GM12873 (cell line): ENCODE measurements around the gene FBXW5.

Experiments
- CTCF ChIP-seq: IDR thresholded peaks from 2 replicates; pipeline ENCODE4 v1.5.1; 2012; ENCODE audit warnings: low read depth, mild to moderate bottlenecking, moderate library complexity, low read length, control low read depth; ENCODE audit not compliant: insufficient read depth; ENCODE audit errors: missing control alignments

Gene FBXW5

GRCh38 chr9:136985027-136985602 is 40.6 kb upstream of the FBXW5 start:
- no peak for TF ChIP-seq CTCF

GRCh38 chr9:136984464-136985026 is 40.0 kb upstream of the FBXW5 start:
- no peak for TF ChIP-seq CTCF

GRCh38 chr9:136983656-136984314 is 39.2 kb upstream of the FBXW5 start:
- no peak for TF ChIP-seq CTCF

GRCh38 chr9:136983167-136983566 is 38.6 kb upstream of the FBXW5 start:
- no peak for TF ChIP-seq CTCF

GRCh38 chr9:136982232-136983051 is 37.9 kb upstream of the FBXW5 start, which contains the start of gene LCNL1:
LCNL1 (plus strand) TSS chr9:136982993; CDS start chr9:136983587, 594 bp downstream.
- no peak for TF ChIP-seq CTCF

GRCh38 chr9:136981588-136982231 is 37.2 kb upstream of the FBXW5 start:
- no peak for TF ChIP-seq CTCF
